ENCODE measurements around the gene BCL7A.

Gene BCL7A

GRCh38 chr12:122013791-122014590, 7.7 kb upstream of the BCL7A start:
- Histone ChIP-seq H4K8ac (ENCODE audit: low read depth, low read length) (no peak overlapping the region), H4K5ac (ENCODE audit: low read length) (no peak overlapping the region), H3K36me3 (ENCODE audit: control insufficient read depth, insufficient read depth, low read length) (no peaks in the 10 kb centered on the region), H3K4me1 (ENCODE audit: control insufficient read depth, low read depth, low read length) (no peaks in the 10 kb centered on the region), H3K27me3 (ENCODE audit: insufficient read depth, low read length, poor library complexity) (no peaks in the 10 kb centered on the region), H2BK15ac (replicated peaks; ENCODE audit: low read depth) (no peak overlapping the region), H3K79me1 (ENCODE audit: low read length) (no peaks in the 10 kb centered on the region), H3K4me2 (ENCODE audit: low read length) (no peak overlapping the region), H3K18ac (ENCODE audit: low read length) (no peak overlapping the region), H2AK5ac (ENCODE audit: low read length) (no peak overlapping the region), H3K4ac (ENCODE audit: low read depth, low read length) (no peak overlapping the region), H3K23ac (ENCODE audit: low read length) (no peak overlapping the region), H3K56ac (ENCODE audit: low read length) (no peak overlapping the region), H3K27ac (ENCODE audit: low read depth, low read length) (no peak overlapping the region), H3K4me3 (ENCODE audit: low read length) (no peak overlapping the region), H2BK120ac (ENCODE audit: low read depth, low read length) (no peak overlapping the region), H3K79me2 (ENCODE audit: control insufficient read depth, insufficient read depth, low read length) (no peaks in the 10 kb centered on the region), H2BK5ac (ENCODE audit: low read length) (no peak overlapping the region), H3K9ac (ENCODE audit: low read length) (no peak overlapping the region)
- no peak for DNase-seq
- WGBS (ENCODE audit: extremely low coverage, insufficient coverage, low lambda C conversion rate), result no CpG with 5 or more reads among the region's 19 CpGs

GRCh38 chr12:122014781-122015180, 6.9 kb upstream of the BCL7A start:
- no peak overlapping the region for H2BK15ac ChIP-seq (replicated peaks; ENCODE audit: low read depth)
- no peak for DNase-seq
- no peak overlapping the region for H3K23ac ChIP-seq (ENCODE audit: low read length)
- no peak overlapping the region for H3K18ac ChIP-seq (ENCODE audit: low read length)
- no peak overlapping the region for H2AK5ac ChIP-seq (ENCODE audit: low read length)
- no peak overlapping the region for H3K4ac ChIP-seq (ENCODE audit: low read depth, low read length)
- no peak overlapping the region for H2BK120ac ChIP-seq (ENCODE audit: low read depth, low read length)
- H2BK5ac ChIP-seq (ENCODE audit: low read length), result no peak overlapping the region
- H4K8ac ChIP-seq (ENCODE audit: low read depth, low read length), result no peak overlapping the region
- no peak overlapping the region for H4K5ac ChIP-seq (ENCODE audit: low read length)
- H3K9ac ChIP-seq (ENCODE audit: low read length), result no peak overlapping the region
- H3K4me3 ChIP-seq (ENCODE audit: low read length), result no peak overlapping the region
- no peaks in the 10 kb centered on the region for H3K36me3 ChIP-seq (ENCODE audit: control insufficient read depth, insufficient read depth, low read length)
- H3K79me2 ChIP-seq (ENCODE audit: control insufficient read depth, insufficient read depth, low read length), result no peaks in the 10 kb centered on the region
- WGBS (ENCODE audit: extremely low coverage, insufficient coverage, low lambda C conversion rate), result no CpG with 5 or more reads among the region's 5 CpGs
- H3K27ac ChIP-seq (ENCODE audit: low read depth, low read length), result no peak overlapping the region
- no peak overlapping the region for H3K4me2 ChIP-seq (ENCODE audit: low read length)
- H3K56ac ChIP-seq (ENCODE audit: low read length), result no peak overlapping the region
- H3K27me3 ChIP-seq (ENCODE audit: insufficient read depth, low read length, poor library complexity), result no peaks in the 10 kb centered on the region
- H3K79me1 ChIP-seq (ENCODE audit: low read length), result no peaks in the 10 kb centered on the region
- H3K4me1 ChIP-seq (ENCODE audit: control insufficient read depth, low read depth, low read length), result no peaks in the 10 kb centered on the region

GRCh38 chr12:122018457-122018856, 3.2 kb upstream of the BCL7A start:
- Histone ChIP-seq H3K79me1 (ENCODE audit: low read length) (no peaks in the 10 kb centered on the region), H3K4me1 (ENCODE audit: control insufficient read depth, low read depth, low read length) (no peaks in the 10 kb centered on the region), H3K27me3 (ENCODE audit: insufficient read depth, low read length, poor library complexity) (peaks cover 5% of the 10 kb centered on the region), H2BK5ac (ENCODE audit: low read length) (no peak overlapping the region), H3K9ac (ENCODE audit: low read length) (no peak overlapping the region), H4K5ac (ENCODE audit: low read length) (no peak overlapping the region), H2BK120ac (ENCODE audit: low read depth, low read length) (no peak overlapping the region), H3K4me2 (ENCODE audit: low read length) (no peak overlapping the region), H3K79me2 (ENCODE audit: control insufficient read depth, insufficient read depth, low read length) (no peaks in the 10 kb centered on the region), H3K4ac (ENCODE audit: low read depth, low read length) (no peak overlapping the region), H3K27ac (ENCODE audit: low read depth, low read length) (no peak overlapping the region), H2BK15ac (replicated peaks; ENCODE audit: low read depth) (no peak overlapping the region), H3K18ac (ENCODE audit: low read length) (no peak overlapping the region), H3K36me3 (ENCODE audit: control insufficient read depth, insufficient read depth, low read length) (no peaks in the 10 kb centered on the region), H2AK5ac (ENCODE audit: low read length) (no peak overlapping the region), H3K23ac (ENCODE audit: low read length) (no peak overlapping the region), H4K8ac (ENCODE audit: low read depth, low read length) (no peak overlapping the region), H3K4me3 (ENCODE audit: low read length) (no peak overlapping the region), H3K56ac (ENCODE audit: low read length) (no peak overlapping the region)
- no peak for DNase-seq

GRCh38 chr12:122018937-122019336, 2.7 kb upstream of the BCL7A start:
- Histone ChIP-seq H2BK5ac (ENCODE audit: low read length) (no peak overlapping the region), H3K79me2 (ENCODE audit: control insufficient read depth, insufficient read depth, low read length) (peaks cover 4% of the 10 kb centered on the region), H3K23ac (ENCODE audit: low read length) (no peak overlapping the region), H4K8ac (ENCODE audit: low read depth, low read length) (no peak overlapping the region), H2BK120ac (ENCODE audit: low read depth, low read length) (no peak overlapping the region), H3K4ac (ENCODE audit: low read depth, low read length) (no peak overlapping the region), H3K4me2 (ENCODE audit: low read length) (no peak overlapping the region), H3K18ac (ENCODE audit: low read length) (no peak overlapping the region), H3K79me1 (ENCODE audit: low read length) (no peaks in the 10 kb centered on the region), H3K4me3 (ENCODE audit: low read length) (no peak overlapping the region), H3K27ac (ENCODE audit: low read depth, low read length) (no peak overlapping the region), H3K36me3 (ENCODE audit: control insufficient read depth, insufficient read depth, low read length) (no peaks in the 10 kb centered on the region), H3K27me3 (ENCODE audit: insufficient read depth, low read length, poor library complexity) (peaks cover 5% of the 10 kb centered on the region), H3K56ac (ENCODE audit: low read length) (no peak overlapping the region), H3K9ac (ENCODE audit: low read length) (no peak overlapping the region), H2BK15ac (replicated peaks; ENCODE audit: low read depth) (no peak overlapping the region), H4K5ac (ENCODE audit: low read length) (no peak overlapping the region), H2AK5ac (ENCODE audit: low read length) (no peak overlapping the region), H3K4me1 (ENCODE audit: control insufficient read depth, low read depth, low read length) (no peaks in the 10 kb centered on the region)
- DNase-seq, result no peak
- no CpG with 5 or more reads among the region's 4 CpGs for WGBS (ENCODE audit: extremely low coverage, insufficient coverage, low lambda C conversion rate)

GRCh38 chr12:122020795-122021192, 890 bp upstream of the BCL7A start:
- Histone ChIP-seq H2AK5ac (ENCODE audit: low read length) (no peak overlapping the region), H3K9ac (ENCODE audit: low read length) (peak overlapping the region; percentile 4), H3K27me3 (ENCODE audit: insufficient read depth, low read length, poor library complexity) (peaks cover 5% of the 10 kb centered on the region), H3K79me2 (ENCODE audit: control insufficient read depth, insufficient read depth, low read length) (peaks cover 8% of the 10 kb centered on the region), H3K27ac (ENCODE audit: low read depth, low read length) (no peak overlapping the region), H3K4me2 (ENCODE audit: low read length) (peak overlapping the region; percentile 43), H3K56ac (ENCODE audit: low read length) (peak overlapping the region; percentile 12), H2BK15ac (replicated peaks; ENCODE audit: low read depth) (no peak overlapping the region), H3K4me3 (ENCODE audit: low read length) (no peak overlapping the region), H3K79me1 (ENCODE audit: low read length) (no peaks in the 10 kb centered on the region), H3K4me1 (ENCODE audit: control insufficient read depth, low read depth, low read length) (no peaks in the 10 kb centered on the region), H2BK5ac (ENCODE audit: low read length) (no peak overlapping the region), H4K8ac (ENCODE audit: low read depth, low read length) (no peak overlapping the region), H2BK120ac (ENCODE audit: low read depth, low read length) (no peak overlapping the region), H3K4ac (ENCODE audit: low read depth, low read length) (no peak overlapping the region), H3K36me3 (ENCODE audit: control insufficient read depth, insufficient read depth, low read length) (no peaks in the 10 kb centered on the region), H4K5ac (ENCODE audit: low read length) (no peak overlapping the region), H3K23ac (ENCODE audit: low read length) (no peak overlapping the region), H3K18ac (ENCODE audit: low read length) (no peak overlapping the region)
- DNase-seq, result no peak
- WGBS (ENCODE audit: extremely low coverage, insufficient coverage, low lambda C conversion rate), result no CpG with 5 or more reads among the region's 16 CpGs
